ENCODE data around the gene IL32.

DNA sequence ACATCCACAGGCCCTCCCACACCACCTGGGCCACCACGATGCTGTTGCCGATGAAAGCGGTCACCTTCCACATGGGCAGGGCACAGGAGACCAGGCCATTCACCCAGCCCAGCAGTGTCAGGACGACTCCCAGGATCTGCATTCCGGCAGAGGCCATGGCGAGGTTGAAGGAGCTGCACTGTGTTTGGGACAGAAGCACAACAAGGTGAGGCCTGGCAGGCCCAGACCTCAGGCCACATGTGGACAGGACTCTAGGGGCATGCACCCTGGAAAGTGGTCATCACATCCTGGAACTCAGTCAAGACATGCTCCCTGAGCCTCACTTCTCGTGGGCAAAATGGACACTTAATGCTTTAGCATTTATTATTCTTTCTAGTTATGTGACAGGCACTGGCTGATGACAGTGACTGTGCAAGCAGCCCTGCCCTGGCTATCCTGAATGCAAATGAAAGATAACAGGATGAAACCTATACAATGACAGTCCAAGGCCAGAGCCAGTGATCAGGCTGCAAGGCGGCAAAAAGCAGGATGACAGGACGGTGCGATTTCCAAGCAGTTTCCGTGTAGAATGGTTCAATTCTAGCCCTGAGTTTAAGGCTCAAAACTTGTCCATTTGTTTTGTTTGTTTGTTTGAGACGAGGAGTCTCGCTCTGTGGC, 49.4 kb upstream of the IL32 start:
- TF ChIP-seq, protein P1, sequence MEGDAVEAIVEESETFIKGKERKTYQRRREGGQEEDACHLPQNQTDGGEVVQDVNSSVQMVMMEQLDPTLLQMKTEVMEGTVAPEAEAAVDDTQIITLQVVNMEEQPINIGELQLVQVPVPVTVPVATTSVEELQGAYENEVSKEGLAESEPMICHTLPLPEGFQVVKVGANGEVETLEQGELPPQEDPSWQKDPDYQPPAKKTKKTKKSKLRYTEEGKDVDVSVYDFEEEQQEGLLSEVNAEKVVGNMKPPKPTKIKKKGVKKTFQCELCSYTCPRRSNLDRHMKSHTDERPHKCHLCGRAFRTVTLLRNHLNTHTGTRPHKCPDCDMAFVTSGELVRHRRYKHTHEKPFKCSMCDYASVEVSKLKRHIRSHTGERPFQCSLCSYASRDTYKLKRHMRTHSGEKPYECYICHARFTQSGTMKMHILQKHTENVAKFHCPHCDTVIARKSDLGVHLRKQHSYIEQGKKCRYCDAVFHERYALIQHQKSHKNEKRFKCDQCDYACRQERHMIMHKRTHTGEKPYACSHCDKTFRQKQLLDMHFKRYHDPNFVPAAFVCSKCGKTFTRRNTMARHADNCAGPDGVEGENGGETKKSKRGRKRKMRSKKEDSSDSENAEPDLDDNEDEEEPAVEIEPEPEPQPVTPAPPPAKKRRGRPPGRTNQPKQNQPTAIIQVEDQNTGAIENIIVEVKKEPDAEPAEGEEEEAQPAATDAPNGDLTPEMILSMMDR (IDR thresholded peaks at IDR 0.05; ENCODE audit: low read length): no peak
- TF ChIP-seq EZH2 (optimal IDR thresholded peaks at IDR 0.05; ENCODE audit: low read depth, low read length): no peak
